Natural killer cell (primary cell): Measurements from ENCODE around the gene ZFP69B. TPM values are rescaled to one million over a fixed set of nuclear protein-coding genes. Genes with fewer than 3 reads are reported as not detected.

Experiments
- ATAC-seq, 3 donors: fragments of 150-1000 bp in 2 of 3; fragments of 200-7000 bp in 1 of 3; cut with Tn5 transposase; 1 replicate in 1 of 3; 2 replicates in 2 of 3; pipeline ENCODE4 v1.10.0; 2021; ENCODE audit warnings: mild to moderate bottlenecking in 2 of 3, moderate library complexity in 2 of 3
- DNase-seq, 2 donors: peaks; one replicate each; pipeline versions ENCODE4 v3.0.0 to v3.0.0-alpha.2; 2013 to 2021; ENCODE audit warnings: mixed read lengths in 1 of 2
- H3K27ac ChIP-seq: one replicate; pipeline ENCODE4 v1.5.1; 2013; ENCODE audit warnings: mild to moderate bottlenecking, low read length
- H3K27me3 ChIP-seq: one replicate; pipeline ENCODE4 v1.6.1; 2013; ENCODE audit warnings: low read length; ENCODE audit not compliant: control insufficient read depth, insufficient read depth
- H3K36me3 ChIP-seq: one replicate; pipeline ENCODE4 v1.6.1; 2013; ENCODE audit warnings: low read length; ENCODE audit not compliant: control insufficient read depth, insufficient read depth
- H3K4me1 ChIP-seq: one replicate; pipeline ENCODE4 v1.6.1; 2013; ENCODE audit warnings: low read length; ENCODE audit not compliant: control insufficient read depth, insufficient read depth
- H3K4me3 ChIP-seq: one replicate; pipeline ENCODE4 v1.5.1; 2013; ENCODE audit warnings: low read length
- H3K9me3 ChIP-seq: one replicate; pipeline ENCODE4 v1.6.1; 2013; ENCODE audit warnings: low read length; ENCODE audit not compliant: control insufficient read depth, insufficient read depth
- H3K27ac Mint-ChIP-seq, 2 donors: one replicate each; pipeline ENCODE4 v1.8.0; 2022; ENCODE audit warnings: mild to moderate bottlenecking in 2 of 2, mixed read lengths in 2 of 2, moderate library complexity in 1 of 2
- H3K27me3 Mint-ChIP-seq, 2 donors: one replicate each; pipeline ENCODE4 v1.8.0; 2022; ENCODE audit warnings: low read depth in 2 of 2, mixed read lengths in 2 of 2
- H3K36me3 Mint-ChIP-seq: one replicate; pipeline ENCODE4 v1.8.0; 2022; ENCODE audit warnings: mixed read lengths
- H3K4me1 Mint-ChIP-seq, 2 donors: one replicate each; pipeline ENCODE4 v1.8.0; 2022; ENCODE audit warnings: mixed read lengths in 2 of 2
- H3K4me3 Mint-ChIP-seq: one replicate; pipeline ENCODE4 v1.8.0; 2022; ENCODE audit warnings: mild to moderate bottlenecking, moderate library complexity, mixed read lengths
- H3K9me3 Mint-ChIP-seq, 2 donors: one replicate each; pipeline ENCODE4 v1.8.0; 2022; ENCODE audit warnings: mixed read lengths in 2 of 2
- WGBS: methylation state at CpG from one replicate; pipeline ENCODE4 v1.1.7; 2013; ENCODE audit warnings: missing lambda C conversion rate; ENCODE audit not compliant: insufficient coverage; 5-methylcytosine and 5-hydroxymethylcytosine counted together
- intact Hi-C: fragments of 100-400 bp; cut with micrococcal nuclease; formaldehyde crosslinking; loops from one replicate; pipeline ENCODE4 v1.14.2; 2022
- total RNA-seq, 4 donors: library from RNA; stranded (reverse); fragments of 120-200 nt in 1 of 4; gene quantifications; one replicate each; pipeline versions ENCODE4 v1.2.3 to v1.2.4, GENCODE V29; 2013 to 2022
- TF ChIP-seq, protein P1 (sequence below): fragments of 200-600 bp; IDR thresholded peaks from one replicate; pipeline ENCODE4 v1.8.0; 2022; ENCODE audit warnings: antibody characterized with exemption

The ZFP69B gene
- total RNA-seq, 3 donors from 2014 or later (not counting 1 experiment from before 2014, with no cell fraction given) = 2.2 to 2.4 (median 2.3) TPM

- intact Hi-C loops = no loop called here
- H3K36me3 Mint-ChIP-seq = no peaks in the 10 kb centered on the region
- peaks cover 27% of the 10 kb centered on the region for H3K4me1 ChIP-seq
- H3K9me3 Mint-ChIP-seq = no peaks in the 10 kb centered on the region
- peaks cover 5% of the 10 kb centered on the region in 2 donors for H3K4me1 Mint-ChIP-seq
- H3K9me3 ChIP-seq = no peaks in the 10 kb centered on the region
- no peak overlapping the region for H3K4me3 Mint-ChIP-seq
- no peak overlapping the region for H3K27ac ChIP-seq
- DNase-seq = no peak
- TF ChIP-seq, protein P1, sequence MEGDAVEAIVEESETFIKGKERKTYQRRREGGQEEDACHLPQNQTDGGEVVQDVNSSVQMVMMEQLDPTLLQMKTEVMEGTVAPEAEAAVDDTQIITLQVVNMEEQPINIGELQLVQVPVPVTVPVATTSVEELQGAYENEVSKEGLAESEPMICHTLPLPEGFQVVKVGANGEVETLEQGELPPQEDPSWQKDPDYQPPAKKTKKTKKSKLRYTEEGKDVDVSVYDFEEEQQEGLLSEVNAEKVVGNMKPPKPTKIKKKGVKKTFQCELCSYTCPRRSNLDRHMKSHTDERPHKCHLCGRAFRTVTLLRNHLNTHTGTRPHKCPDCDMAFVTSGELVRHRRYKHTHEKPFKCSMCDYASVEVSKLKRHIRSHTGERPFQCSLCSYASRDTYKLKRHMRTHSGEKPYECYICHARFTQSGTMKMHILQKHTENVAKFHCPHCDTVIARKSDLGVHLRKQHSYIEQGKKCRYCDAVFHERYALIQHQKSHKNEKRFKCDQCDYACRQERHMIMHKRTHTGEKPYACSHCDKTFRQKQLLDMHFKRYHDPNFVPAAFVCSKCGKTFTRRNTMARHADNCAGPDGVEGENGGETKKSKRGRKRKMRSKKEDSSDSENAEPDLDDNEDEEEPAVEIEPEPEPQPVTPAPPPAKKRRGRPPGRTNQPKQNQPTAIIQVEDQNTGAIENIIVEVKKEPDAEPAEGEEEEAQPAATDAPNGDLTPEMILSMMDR = no peak
- H3K27ac Mint-ChIP-seq = peak overlapping the region in 1 of 2 donors; percentile 6
- H3K27me3 Mint-ChIP-seq = no peaks in the 10 kb centered on the region
- H3K36me3 ChIP-seq = peaks cover 32% of the 10 kb centered on the region
- no peak overlapping the region for H3K4me3 ChIP-seq
- H3K27me3 ChIP-seq = no peaks in the 10 kb centered on the region
- WGBS = 76% methylated on average over 4 of the region's 4 CpGs
- ATAC-seq = no peak
Measured at GRCh38 chr1:40425198-40425597, 25.1 kb upstream of the ZFP69B start.

- Mint-ChIP-seq H3K9me3 (no peaks in the 10 kb centered on the region), H3K27ac (no peak overlapping the region), H3K4me1 (no peaks in the 10 kb centered on the region), H3K27me3 (no peaks in the 10 kb centered on the region), H3K4me3 (no peak overlapping the region), H3K36me3 (no peaks in the 10 kb centered on the region)
- TF ChIP-seq, protein P1 = no peak
- no peak overlapping the region for H3K4me3 ChIP-seq
- no peak overlapping the region for H3K27ac ChIP-seq
- no peaks in the 10 kb centered on the region for H3K36me3 ChIP-seq
- no peak for ATAC-seq
- no peaks in the 10 kb centered on the region for H3K27me3 ChIP-seq
- no peak for DNase-seq
- H3K4me1 ChIP-seq = no peaks in the 10 kb centered on the region
- intact Hi-C loops = no loop called here
- H3K9me3 ChIP-seq = no peaks in the 10 kb centered on the region
Measured at GRCh38 chr1:40431385-40431784, 18.9 kb upstream of the ZFP69B start.

- Mint-ChIP-seq H3K27ac (no peak overlapping the region), H3K4me3 (no peak overlapping the region), H3K9me3 (no peaks in the 10 kb centered on the region), H3K4me1 (no peaks in the 10 kb centered on the region), H3K36me3 (no peaks in the 10 kb centered on the region), H3K27me3 (no peaks in the 10 kb centered on the region)
- H3K27ac ChIP-seq = no peak overlapping the region
- no peaks in the 10 kb centered on the region for H3K4me1 ChIP-seq
- DNase-seq = no peak
- no peaks in the 10 kb centered on the region for H3K9me3 ChIP-seq
- no peak for ATAC-seq
- H3K4me3 ChIP-seq = no peak overlapping the region
- 100% methylated on average over 2 of the region's 3 CpGs for WGBS
- no peaks in the 10 kb centered on the region for H3K36me3 ChIP-seq
- intact Hi-C loops = no loop called here
- TF ChIP-seq, protein P1 = no peak
- H3K27me3 ChIP-seq = no peaks in the 10 kb centered on the region
Measured at GRCh38 chr1:40432644-40433390, 17.5 kb upstream of the ZFP69B start.

DNA sequence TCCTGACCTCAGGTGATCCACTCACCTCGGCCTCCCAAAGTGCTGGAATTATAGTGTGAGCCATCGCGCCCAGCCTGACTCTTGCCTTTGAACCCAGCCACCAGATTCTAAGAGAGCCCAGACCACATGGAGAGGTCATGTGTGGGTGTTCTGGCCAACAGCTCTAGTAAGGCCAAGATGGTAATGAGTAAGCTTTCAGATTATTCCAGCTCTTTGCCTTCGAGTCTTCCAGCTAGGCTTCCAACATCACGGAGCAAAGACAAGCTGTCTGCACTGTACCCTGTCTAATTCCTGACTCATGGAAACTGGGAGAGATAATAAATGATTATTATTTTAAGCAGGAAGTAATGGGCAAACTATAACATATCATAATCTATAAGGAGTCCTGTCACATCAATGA lies 14.8 kb upstream of the ZFP69B start:
- no peaks in the 10 kb centered on the region for H3K9me3 Mint-ChIP-seq
- Histone ChIP-seq H3K27me3 (no peaks in the 10 kb centered on the region), H3K4me3 (no peak overlapping the region), H3K27ac (no peak overlapping the region), H3K4me1 (no peaks in the 10 kb centered on the region), H3K36me3 (no peaks in the 10 kb centered on the region), H3K9me3 (no peaks in the 10 kb centered on the region)
- no peaks in the 10 kb centered on the region for H3K36me3 Mint-ChIP-seq
- H3K27ac Mint-ChIP-seq = no peak overlapping the region
- H3K4me1 Mint-ChIP-seq = peaks cover 0 to 7% of the 10 kb centered on the region in 2 donors
- TF ChIP-seq, protein P1 = no peak
- intact Hi-C loops = no loop called here
- H3K27me3 Mint-ChIP-seq = no peaks in the 10 kb centered on the region
- DNase-seq (no peak), ATAC-seq (no peak)
- WGBS = 97% methylated on average over 5 of the region's 5 CpGs
- no peak overlapping the region for H3K4me3 Mint-ChIP-seq
